SHP77 (cell line): ENCODE measurements around the gene SPATA7.
A peak's percentile ranks its signal among the peaks of the same experiment; 100 is the strongest.

ENCODE experiments used
- DNase-seq, 2 experiments: peaks; one replicate each; lab custom pipeline; 2025; lab: John Stamatoyannopoulos, UW

Gene SPATA7

DNA sequence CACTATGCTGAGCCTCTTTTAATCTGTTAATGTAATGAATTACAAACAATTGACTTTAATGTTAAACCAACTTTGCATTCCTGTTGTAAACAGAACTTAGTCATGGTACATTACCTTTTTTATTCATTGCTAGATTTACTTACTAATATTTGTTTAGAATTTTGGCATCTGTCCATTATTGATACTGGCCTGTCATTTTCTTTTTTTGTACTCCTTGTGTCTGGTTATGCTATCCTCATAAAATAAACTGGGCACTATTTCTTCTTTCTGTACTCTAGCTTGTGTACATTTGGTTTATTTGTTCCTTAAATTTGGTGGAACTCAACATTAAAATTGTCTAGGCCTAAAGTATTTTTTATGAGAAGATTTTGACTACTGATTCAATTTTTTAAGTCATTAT, 32.1 kb downstream of the SPATA7 start:
- no peak for DNase-seq

DNA sequence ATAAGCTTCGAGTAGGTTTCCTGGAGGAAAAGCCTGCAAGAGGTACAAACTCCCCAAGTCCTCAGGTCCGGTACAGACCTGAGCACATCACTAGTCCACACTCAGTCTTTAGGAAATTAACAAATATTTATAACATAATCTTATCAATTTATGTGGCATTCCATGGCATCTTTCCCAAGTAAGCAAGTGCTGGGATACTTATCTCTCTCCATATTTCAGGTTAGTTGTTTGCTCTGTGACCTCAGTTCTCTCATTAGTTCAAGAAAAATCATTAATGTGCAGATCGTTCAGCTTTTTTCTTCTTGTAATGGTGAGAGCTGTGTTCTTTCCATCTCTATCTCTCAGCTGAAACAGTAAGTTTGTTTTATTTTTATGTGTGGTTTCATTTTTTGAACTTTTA, 34.7 kb downstream of the SPATA7 start:
- DNase-seq = no peak

DNA sequence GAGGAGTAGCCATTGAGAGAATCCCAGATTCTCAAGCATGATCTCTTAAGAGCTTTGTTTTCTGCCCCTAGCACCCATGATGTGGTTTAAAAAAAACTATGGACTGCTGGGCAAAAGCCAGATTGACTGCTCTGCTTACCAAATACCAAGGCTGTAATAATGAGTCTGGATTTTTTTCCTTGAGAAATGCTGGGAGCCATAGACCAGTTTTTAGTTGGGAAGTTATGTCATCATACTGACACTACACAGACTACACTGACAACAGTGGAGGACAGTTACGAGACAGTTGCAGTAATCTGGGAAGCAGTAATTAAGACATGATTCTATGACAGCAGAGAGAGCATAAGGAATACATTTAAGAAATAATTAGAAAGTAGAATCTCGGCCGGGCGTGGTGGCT, 35.8 kb downstream of the SPATA7 start:
- DNase-seq = no peak

DNA sequence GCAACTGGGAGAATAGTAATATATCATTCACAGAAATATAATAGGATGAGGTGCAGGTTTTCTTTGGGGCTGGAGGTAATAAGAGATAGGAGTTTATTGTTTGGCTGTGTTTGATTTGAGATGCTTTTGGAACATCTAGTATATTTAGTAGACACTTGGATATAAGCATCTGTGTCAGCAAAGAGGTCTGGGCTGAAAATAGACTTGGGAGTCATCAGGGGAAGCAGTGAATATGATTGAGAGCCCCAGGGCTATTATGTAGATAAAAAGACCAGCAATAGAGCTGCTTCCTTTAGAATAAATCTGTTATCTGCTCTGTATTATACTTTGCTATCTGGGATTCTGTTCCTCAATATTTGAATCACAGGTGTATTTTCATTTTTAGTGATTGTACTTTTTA, 36.6 kb downstream of the SPATA7 start:
- no peak for DNase-seq

DNA sequence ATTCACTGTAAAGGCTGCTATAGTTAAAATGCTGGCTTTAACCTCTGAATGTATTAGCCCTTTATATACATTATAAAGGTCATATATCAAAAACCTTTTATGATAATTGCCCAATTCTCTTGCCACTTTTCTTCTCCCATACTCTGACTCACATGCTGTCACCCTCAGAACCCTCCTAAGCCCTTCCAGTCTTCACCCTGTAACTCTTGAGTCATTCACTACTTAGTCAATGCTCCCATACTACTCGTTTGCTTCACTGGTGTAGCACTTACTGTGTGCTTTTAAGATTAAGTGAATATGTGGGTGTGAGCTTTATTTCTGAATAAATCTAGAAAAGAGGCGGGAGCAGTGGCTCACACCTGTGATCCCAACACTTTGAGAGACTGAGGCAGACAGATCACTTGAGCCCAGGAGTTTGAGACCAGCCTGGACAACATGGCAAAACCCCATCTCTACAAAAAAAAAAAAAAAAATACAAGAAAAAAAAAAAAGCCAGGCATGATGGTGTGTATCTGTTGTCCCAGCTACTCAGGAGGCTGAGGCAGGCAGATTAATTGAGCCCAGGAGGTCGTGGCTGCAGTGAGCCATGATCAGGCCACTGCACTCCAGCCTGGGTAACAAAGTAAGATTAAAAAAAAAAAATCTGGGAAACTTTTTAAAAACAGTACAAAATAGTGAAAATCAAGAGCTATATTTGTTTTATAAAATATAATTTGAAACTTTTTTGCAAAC, 37.6 kb downstream of the SPATA7 start:
- DNase-seq = no peak

DNA sequence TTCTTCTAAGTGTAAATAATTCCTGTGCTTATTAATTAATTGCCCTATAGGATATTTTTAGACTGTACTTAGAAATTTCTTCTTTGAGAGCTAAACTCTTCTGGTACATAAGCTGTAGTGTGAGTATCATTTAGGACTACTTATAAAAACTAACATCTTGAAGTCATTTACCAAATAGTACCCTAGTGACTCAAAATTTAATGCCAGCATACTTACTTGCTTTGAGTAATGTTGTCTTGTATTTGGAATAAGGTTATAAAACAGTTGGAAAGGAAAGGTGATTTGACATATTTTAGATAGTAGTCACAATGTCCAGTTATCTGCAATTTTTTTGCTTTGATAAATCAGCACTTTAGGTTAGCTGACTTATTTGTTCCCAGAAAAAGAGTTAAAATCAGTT, 39.1 kb downstream of the SPATA7 start:
- no peak for DNase-seq

DNA sequence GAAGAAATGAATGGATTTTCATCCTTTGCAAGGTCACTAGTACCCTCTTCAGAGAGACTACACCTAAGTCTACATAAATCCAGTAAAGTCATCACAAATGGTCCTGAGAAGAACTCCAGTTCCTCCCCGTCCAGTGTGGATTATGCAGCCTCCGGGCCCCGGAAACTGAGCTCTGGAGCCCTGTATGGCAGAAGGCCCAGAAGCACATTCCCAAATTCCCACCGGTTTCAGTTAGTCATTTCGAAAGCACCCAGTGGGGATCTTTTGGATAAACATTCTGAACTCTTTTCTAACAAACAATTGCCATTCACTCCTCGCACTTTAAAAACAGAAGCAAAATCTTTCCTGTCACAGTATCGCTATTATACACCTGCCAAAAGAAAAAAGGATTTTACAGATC, 40.8 kb downstream of the SPATA7 start:
- no peak for DNase-seq

DNA sequence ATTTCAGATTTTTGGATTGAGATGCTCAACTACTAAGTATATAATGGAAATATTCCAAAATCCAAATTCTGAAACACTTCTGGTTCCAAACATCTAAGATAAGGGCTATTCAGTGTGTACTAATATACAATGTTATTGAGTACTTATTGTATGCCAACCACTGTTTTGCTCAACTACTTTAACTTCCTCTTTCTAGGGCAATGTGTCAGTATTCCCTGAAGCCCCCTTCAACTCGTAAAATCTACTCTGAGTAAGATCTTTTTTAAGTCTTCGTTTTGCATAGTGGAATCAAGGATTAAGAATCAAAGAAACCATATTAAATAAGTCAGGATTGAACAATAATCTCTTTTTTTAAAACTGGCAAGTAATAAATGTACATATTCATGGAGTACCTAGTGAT, 45.5 kb downstream of the SPATA7 start:
- no peak for DNase-seq

DNA sequence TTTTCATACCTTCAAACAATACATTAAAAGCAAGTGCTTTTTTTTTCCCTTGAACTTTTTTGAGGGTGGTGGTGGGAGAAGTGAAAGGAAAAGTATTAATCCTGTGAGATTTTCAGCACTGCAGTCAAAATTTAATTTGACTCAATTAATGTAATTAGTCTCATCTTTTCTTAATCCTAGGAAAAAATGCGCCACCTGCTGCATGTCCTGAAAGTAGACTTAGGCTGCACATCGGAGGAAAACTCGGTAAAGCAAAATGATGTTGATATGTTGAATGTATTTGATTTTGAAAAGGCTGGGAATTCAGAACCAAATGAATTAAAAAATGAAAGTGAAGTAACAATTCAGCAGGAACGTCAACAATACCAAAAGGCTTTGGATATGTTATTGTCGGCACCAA, 52.2 kb downstream of the SPATA7 start:
- DNase-seq = no peak

DNA sequence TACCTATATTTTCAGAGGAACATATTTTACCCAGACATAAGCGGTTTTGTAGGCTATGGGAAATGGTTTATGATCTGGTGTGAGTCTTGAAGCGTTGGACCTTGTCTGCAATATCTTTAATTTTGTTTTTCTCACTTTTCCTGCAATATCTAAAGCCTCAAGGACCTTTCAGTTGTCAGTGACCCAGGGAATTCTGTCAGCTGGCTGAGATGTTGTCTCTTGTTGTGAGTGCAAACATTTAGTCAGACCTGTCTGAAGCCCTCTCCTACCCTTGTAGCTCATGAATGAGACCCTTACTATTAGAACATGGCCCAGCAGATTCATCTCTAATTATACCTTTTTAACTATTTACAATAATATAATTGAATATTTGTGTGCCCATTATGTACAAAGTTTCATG, 53.6 kb downstream of the SPATA7 start:
- DNase-seq = no peak

DNA sequence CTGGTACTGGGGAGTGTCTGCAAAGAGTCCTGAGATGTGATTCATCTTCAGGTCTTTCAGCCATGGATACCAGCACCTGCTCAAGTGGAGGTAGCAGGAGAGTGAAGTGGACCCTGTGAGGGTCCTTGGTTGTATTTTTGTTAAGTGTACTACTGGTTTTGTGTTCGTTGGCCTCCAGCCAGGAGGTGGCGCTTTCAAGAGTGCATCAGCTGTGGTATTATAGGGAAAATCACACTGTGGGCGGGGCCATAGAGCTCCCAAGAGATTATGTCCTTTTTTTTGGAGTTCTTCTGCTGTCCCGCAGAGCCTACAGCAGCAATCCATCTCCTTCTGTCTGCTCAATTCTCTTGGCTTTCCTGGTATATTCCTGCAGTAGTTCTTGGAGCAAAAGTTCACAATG, 66.8 kb downstream of the SPATA7 start:
- DNase-seq = no peak

DNA sequence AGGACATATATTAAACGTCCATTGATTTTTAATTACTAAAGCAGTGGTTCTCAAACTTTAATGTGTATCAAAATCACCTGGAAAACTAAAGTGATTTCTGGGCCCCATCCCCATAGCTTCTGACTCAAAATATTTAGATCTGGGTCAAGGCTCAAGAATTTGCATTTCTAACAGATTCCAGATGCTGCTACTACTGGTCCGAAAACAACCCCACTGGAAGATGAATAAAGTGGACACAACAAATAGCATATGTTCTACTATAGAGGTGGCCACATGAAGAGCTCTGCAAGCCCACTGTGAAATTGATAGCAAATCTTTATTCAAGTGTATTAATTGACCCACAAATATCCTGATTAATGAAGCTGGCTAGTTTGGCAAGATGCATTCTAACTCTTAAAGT, 69.4 kb downstream of the SPATA7 start:
- DNase-seq = no peak

DNA sequence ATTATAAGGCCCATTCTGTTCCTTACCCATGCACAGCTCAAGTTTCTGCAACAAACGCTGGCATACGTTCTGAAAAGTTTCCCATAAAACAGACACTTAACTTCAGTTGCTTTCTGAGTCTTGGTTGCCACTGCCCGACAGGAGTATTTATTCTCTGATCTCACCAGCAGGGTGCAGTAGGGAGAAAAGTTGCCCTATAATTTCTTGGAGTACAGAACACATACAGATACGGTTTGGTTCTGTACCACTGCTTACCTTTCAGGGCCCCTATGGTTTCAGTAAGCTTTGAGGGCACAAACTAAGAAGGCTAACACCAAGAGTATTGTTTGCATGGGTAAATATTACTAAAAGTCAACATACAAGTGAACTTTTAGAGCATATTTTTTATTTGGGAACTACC, 77.9 kb downstream of the SPATA7 start:
- DNase-seq = peak; percentile 28 to 32

DNA sequence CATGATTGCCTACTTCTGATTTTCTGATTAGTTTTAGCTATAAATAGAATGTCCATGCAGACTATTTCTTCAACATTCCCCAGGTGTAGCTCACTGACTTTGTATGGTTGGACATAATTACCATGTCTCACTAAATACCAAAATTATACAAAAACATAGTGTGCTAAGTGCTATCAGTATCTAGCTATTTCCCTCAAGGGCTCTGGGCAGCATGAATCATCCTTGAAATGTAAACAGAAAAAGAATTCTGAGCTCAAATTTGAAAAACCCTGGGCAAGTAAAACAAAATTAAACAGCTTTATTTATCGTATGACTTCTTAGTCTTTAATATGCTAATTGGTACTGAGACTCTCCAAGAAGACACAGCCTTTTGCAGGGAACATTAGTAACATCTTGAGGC, 82.9 kb downstream of the SPATA7 start:
- no peak for DNase-seq

DNA sequence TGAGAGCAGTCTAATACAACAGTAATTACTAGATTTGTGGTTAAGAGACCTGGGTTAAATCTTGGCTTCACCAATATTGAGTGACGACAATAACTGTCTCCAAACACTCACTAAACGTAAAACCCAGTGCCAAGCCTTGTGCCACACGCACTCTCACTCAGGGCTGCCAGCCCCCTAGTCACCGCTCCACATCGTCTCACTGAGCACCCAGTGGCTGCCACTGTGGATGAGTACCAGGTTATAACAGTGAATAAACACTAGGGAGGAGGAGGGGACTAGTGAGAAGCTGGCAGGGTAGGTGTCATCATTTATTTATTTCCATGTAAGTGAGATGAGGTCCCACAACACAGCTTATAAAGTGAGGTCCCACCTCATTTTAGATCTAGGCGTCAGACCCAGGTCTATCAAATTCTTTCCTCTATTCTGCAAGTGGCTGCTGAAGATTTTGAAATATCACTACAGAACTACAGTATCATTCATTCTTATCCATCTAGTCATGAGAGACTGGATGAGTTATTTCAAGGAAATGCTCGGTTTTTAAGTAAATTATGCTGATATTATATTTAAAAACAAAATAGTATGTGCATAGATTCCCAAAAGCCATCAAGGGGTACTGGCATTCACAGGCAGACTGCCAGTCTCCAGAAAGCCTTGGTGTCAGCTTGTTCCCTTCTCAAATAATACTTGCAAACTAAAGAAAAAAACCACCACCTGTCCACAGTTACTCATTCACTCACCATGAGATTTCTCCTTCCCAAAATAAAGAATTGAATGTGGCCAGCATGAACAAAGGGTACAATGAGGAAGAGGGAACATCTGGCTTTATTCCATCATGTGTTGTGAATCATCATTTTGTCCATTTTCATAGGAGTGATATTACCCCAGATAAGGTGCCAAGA, 85.3 kb downstream of the SPATA7 start:
- DNase-seq = no peak

DNA sequence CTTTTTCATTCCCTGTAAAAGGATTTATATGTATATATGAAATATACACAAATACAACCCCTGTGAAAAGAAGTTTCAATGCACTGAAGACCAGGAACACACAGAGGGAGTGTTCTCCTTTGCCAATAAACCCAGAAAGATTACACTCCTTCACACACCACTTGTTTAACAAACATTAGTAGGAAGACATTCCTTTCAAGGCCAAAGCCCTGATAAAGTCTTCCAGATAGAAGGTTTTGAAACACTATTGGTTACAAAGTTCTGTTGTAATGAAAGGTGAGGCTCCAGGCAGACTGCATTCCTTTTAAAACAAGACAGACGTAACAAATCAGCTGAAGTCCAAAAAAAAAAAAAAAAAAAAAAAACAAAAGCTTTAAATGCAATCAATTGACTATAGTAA, 88.3 kb downstream of the SPATA7 start:
- DNase-seq = no peak

DNA sequence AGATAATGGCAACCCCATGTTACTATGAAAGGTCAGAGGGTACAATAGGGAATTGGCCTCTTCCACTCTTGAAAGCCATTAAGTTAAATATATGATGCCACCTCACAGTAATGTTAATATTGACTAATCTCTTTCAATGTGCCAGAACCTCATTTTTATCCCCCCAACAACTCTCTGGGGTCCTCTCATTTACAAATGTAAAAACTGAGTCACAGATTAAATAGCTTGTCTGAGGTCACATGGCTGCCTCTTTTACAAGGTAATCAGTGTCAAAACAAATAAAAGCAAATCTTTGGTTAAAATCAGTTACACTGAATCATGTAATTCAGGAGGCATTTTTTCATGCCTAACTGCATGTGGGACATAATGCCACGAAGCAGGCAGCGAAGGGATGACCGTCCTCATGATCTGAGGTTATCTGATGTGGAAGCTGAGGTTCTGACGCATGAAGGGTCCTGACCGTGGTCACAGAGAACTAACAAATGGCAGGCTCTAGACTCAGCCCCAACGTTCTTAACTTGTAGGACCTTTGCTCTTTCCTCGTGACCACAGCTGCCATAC, 90.8 kb downstream of the SPATA7 start:
- DNase-seq = no peak

DNA sequence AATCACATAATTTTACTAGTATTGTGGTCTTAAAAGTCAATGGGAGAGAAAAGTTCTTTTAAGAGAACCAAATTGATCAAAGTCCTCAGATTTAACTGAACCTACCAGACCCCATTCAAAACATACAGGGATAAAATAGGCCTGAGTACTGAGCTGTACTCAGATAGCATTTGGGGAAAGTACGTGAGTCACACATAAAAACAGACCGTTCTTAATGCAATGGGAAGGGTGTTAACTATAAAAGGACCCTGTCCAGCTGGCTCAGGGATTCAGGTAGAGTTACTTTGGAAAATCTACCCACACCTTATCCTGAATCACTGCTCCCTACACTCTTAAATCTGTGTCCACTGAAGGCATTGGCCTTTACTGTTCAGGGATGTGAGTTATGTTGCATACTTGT, 91.4 kb downstream of the SPATA7 start:
- DNase-seq = no peak

DNA sequence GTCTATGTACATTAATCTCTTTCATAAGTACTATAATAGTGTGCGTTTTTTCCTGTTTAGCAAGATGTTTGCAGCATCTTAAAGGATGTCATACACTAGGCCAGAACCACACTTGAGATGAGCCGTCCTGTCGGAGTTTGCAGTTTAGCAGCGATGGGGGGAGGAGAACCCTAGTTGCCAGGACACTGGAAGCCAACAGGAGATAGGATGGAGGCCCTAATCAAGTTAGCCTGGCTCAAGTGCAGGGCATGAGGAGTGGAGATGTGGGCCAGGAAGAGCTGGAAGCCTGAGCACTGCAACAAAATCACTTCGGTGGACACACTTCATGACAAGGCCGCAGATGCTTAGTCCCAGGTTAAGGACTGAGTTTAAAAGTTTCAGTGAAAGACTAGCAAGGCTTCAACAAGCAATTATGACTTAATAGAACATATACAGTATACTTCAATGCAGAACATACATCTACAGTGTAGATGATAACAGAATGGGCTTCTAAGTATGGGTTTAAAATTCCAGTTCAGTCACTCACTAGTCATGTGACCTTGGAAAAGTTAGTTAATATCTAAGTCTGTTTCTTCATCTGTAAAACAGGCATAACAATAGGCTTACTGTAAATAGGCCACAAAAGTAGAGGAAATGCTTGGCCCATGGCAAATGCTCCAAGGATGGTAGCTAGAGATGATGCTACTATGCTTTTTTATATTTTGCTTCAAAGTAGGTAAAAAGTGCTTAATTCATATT, 92.2 kb downstream of the SPATA7 start:
- DNase-seq = no peak

DNA sequence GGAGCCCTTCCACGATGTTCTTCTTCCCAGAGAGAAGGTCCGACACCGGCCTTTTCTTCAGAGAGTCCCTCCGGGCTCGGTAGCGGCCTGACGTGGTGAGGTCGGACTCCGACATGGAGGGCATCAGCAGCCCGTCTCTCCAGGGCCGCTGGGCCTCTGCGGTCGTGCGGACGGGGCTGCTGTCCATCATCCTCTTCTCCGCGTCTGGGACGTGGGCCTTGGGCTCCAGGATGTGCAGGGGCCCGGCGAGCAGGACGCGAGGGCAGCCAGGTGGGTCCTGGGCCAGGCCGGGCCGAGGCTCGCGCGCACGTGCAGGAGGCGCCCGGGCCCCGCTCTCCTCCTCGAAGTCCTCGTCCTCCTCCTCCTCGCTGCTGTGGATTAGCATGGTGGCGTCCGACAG, 93.5 kb downstream of the SPATA7 start:
- no peak for DNase-seq

DNA sequence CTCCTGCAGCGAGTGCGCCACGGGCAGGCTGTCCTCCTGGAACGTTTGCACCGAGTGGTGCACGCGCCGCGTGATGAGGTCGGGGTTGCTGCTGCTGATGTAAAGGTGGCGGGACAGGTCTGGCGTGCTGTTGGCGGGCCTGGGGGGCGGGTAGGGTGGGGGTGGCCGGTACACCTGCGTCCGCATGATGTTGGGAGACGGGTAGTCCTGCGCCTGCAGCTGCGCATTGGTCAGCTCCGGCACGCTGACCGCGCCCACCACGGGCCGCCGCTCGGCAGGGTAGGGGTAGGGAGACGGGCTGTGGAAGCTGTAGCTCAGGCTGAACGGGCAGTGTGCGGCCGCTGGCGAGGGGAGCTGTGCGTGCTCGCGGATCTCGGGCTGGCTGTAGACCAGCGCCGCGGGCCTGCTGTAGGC, 94.1 kb downstream of the SPATA7 start:
- no peak for DNase-seq

DNA sequence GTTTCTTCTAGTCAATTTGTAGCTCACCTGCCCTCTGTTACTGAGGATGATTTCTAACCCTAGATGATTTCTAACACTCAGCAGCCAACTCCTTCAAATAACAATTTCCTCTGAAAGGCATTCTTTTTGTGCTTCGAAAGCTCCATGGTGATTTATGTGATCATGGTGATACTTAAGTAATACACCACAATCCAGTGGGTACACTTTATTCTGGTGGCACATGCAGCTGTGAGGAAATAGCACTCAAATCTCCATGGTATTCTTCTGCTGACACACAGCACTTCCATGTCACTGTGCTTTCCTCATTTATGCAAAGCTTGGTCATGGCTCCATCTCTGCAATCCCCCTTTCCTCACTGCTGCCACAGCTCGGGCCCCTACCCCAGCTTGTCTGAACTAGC, 95.6 kb downstream of the SPATA7 start:
- DNase-seq = no peak

DNA sequence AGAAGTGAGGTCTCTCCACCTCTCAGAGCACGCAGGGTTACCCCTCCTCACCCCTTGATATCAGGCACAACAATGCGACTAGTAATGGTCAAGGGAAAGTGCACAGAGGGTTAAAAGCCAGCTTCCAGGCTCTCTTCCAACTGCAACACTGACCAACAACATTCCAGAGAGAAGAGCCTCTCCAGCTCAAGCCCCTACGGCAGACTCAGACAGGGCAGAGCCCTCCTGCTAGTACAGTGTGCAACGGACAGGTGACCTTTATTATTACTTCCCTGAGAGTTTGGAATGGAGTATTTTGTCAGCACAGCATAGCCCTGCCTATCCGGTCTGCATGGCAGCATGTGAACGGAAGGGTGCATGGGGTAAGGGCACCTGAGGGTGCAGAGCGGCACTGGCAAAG, 96.3 kb downstream of the SPATA7 start:
- no peak for DNase-seq
